GM23338 (cell line): ENCODE results near the gene CASR. TPM values are rescaled to one million over a fixed set of nuclear protein-coding genes. Genes with fewer than 3 reads are reported as not detected.

ENCODE experiments used
- ATAC-seq: fragments of 200-7000 bp; cut with Tn5 transposase; 3 replicates; pipeline ENCODE4 v1.9.1; 2020
- DNase-seq: peaks from one replicate; pipeline ENCODE4 v3.0.0-alpha.2; 2015; ENCODE audit warnings: low spot score
- H2AFZ ChIP-seq: fragments of 200-600 bp; sonication (generic); 2 replicates; pipeline ENCODE4 v1.8.0; 2016; ENCODE audit warnings: antibody characterized with exemption, mild to moderate bottlenecking, moderate library complexity
- H3F3A ChIP-seq: fragments of 200-600 bp; sonication (generic); replicated peaks from 2 replicates; pipeline ENCODE4 v1.8.0; 2017; ENCODE audit warnings: antibody characterized with exemption, mixed run types, low read depth
- H3K27ac ChIP-seq: fragments of 200-600 bp; sonication (generic); 2 replicates; pipeline ENCODE4 v1.6.1; 2016; ENCODE audit warnings: low read depth
- H3K27me3 ChIP-seq: fragments of 200-600 bp; sonication (generic); 2 replicates; pipeline ENCODE4 v1.8.0; 2016; ENCODE audit warnings: mild to moderate bottlenecking, mixed run types, moderate library complexity; ENCODE audit not compliant: insufficient read depth
- H3K36me3 ChIP-seq: fragments of 200-600 bp; sonication (generic); 2 replicates; pipeline ENCODE4 v1.8.0; 2016; ENCODE audit warnings: mild to moderate bottlenecking; ENCODE audit not compliant: insufficient read depth
- H3K4me1 ChIP-seq: fragments of 200-600 bp; sonication (generic); 2 replicates; pipeline ENCODE4 v1.8.0; 2016; ENCODE audit warnings: mild to moderate bottlenecking, moderate library complexity; ENCODE audit not compliant: insufficient read depth
- H3K4me2 ChIP-seq: fragments of 200-600 bp; sonication (generic); 2 replicates; pipeline ENCODE4 v1.7.1; 2017; ENCODE audit warnings: mixed run types
- H3K4me3 ChIP-seq: fragments of 200-600 bp; sonication (generic); 2 replicates; pipeline ENCODE4 v1.6.1; 2016; ENCODE audit warnings: mixed run types
- H3K79me2 ChIP-seq: fragments of 200-600 bp; sonication (generic); replicated peaks from 2 replicates; pipeline ENCODE4 v1.8.0; 2017; ENCODE audit warnings: mild to moderate bottlenecking; ENCODE audit not compliant: insufficient read depth
- H3K9me2 ChIP-seq: fragments of 200-600 bp; sonication (generic); 2 replicates; pipeline ENCODE4 v1.8.0; 2017; ENCODE audit not compliant: insufficient read depth
- H4K20me1 ChIP-seq: fragments of 200-600 bp; sonication (generic); replicated peaks from 2 replicates; pipeline ENCODE4 v1.8.0; 2017; ENCODE audit warnings: mild to moderate bottlenecking; ENCODE audit not compliant: insufficient read depth
- H3K27ac Mint-ChIP-seq: 2 replicates; pipeline ENCODE4 v1.8.0; 2020; ENCODE audit warnings: inconsistent platforms, mild to moderate bottlenecking, moderate library complexity, mixed read lengths
- H3K27me3 Mint-ChIP-seq: 3 replicates; pipeline ENCODE4 v1.8.0; 2022; ENCODE audit warnings: low read depth, mild to moderate bottlenecking, moderate library complexity, mixed read lengths, inconsistent platforms; ENCODE audit not compliant: insufficient read depth, poor library complexity
- H3K36me3 Mint-ChIP-seq: 3 replicates; pipeline ENCODE4 v1.8.0; 2021; ENCODE audit warnings: low read depth, mild to moderate bottlenecking, inconsistent platforms, moderate library complexity, mixed read lengths
- H3K4me1 Mint-ChIP-seq: 3 replicates; pipeline ENCODE4 v1.8.0; 2020; ENCODE audit warnings: mild to moderate bottlenecking, inconsistent platforms, mixed read lengths
- H3K4me3 Mint-ChIP-seq: 3 replicates; pipeline ENCODE4 v1.8.0; 2021; ENCODE audit warnings: moderate library complexity, mild to moderate bottlenecking, inconsistent platforms, mixed read lengths
- H3K9me3 Mint-ChIP-seq: 3 replicates; pipeline ENCODE4 v1.8.0; 2020; ENCODE audit warnings: moderate library complexity, mild to moderate bottlenecking, inconsistent platforms, mixed read lengths
- CREB1 ChIP-seq: fragments of 250-450 bp; sonication (Bioruptor Pico); IDR thresholded peaks from 2 replicates; pipeline ENCODE4 v1.5.0; 2020; ENCODE audit warnings: low read depth, mild to moderate bottlenecking, moderate library complexity
- ETS1 ChIP-seq: IDR thresholded peaks from 2 replicates; pipeline ENCODE4 v1.6.1; 2016; ENCODE audit warnings: antibody characterized with exemption
- EZH2 ChIP-seq: fragments of 200-600 bp; sonication (generic); IDR thresholded peaks from one replicate; pipeline ENCODE4 v1.8.0; 2017; ENCODE audit warnings: antibody characterized with exemption, mild to moderate bottlenecking, low read depth; ENCODE audit not compliant: unreplicated experiment
- EZH2phosphoT487 ChIP-seq: fragments of 200-600 bp; sonication (generic); IDR thresholded peaks from one replicate; pipeline ENCODE4 v1.8.1; 2018; ENCODE audit warnings: antibody characterized with exemption; ENCODE audit not compliant: unreplicated experiment
- NANOG ChIP-seq: IDR thresholded peaks from 2 replicates; pipeline ENCODE4 v1.6.1; 2016; ENCODE audit warnings: antibody characterized with exemption, borderline replicate concordance
- POLR2AphosphoS5 ChIP-seq: IDR thresholded peaks from 2 replicates; pipeline ENCODE4 v1.6.1; 2016; ENCODE audit warnings: antibody characterized with exemption, low read depth
- REST ChIP-seq: IDR thresholded peaks from one replicate; pipeline ENCODE4 v1.6.1; 2018; ENCODE audit warnings: antibody characterized with exemption; ENCODE audit not compliant: unreplicated experiment
- STAT1 ChIP-seq: IDR thresholded peaks from one replicate; pipeline ENCODE4 v1.6.1; 2016; ENCODE audit warnings: antibody characterized with exemption; ENCODE audit not compliant: unreplicated experiment
- ZNF331 ChIP-seq: fragments of 250-450 bp; sonication (Bioruptor Pico); IDR thresholded peaks from 2 replicates; pipeline ENCODE4 v1.5.0; 2020; ENCODE audit warnings: low read depth, mild to moderate bottlenecking, moderate library complexity
- ZNF462 ChIP-seq: fragments of 250-450 bp; sonication (Bioruptor Pico); IDR thresholded peaks from 2 replicates; pipeline ENCODE4 v1.5.0; 2020; ENCODE audit warnings: mild to moderate bottlenecking, moderate library complexity
- polyA plus RNA-seq: library from polyadenylated mRNA; unstranded; fragments of >200 nt; fragmentation: Nextera tagmentation; extraction: Ambion mirVana; gene quantifications from 2 replicates; pipeline ENCODE4 v1.2.1, GENCODE V29; 2016
- total RNA-seq: library from RNA; depleted of rRNA; stranded (reverse); fragments of >200 nt; shearing (Covaris generic); gene quantifications from 2 replicates; pipeline ENCODE4 v1.2.3, GENCODE V29; 2014

Gene CASR
- total and polyA plus RNA-seq, 2 experiments from 2014 or later, result 0.08 to 0.56 TPM

GRCh38 chr3:122273498-122273897 lies 90.0 kb downstream of the CASR start:
- Histone ChIP-seq H2AFZ (no peak overlapping the region), H3K36me3 (no peaks in the 10 kb centered on the region), H3K4me1 (no peaks in the 10 kb centered on the region), H3K9me2 (no peaks in the 10 kb centered on the region), H3K79me2 (no peaks in the 10 kb centered on the region), H3K27me3 (no peaks in the 10 kb centered on the region), H4K20me1 (no peaks in the 10 kb centered on the region), H3K27ac (no peak overlapping the region), H3F3A (no peaks in the 10 kb centered on the region), H3K4me2 (no peak overlapping the region), H3K4me3 (no peak overlapping the region)
- Mint-ChIP-seq H3K36me3 (no peaks in the 10 kb centered on the region), H3K9me3 (peaks cover 4% of the 10 kb centered on the region; the same call in 1 of the 3 replicates), H3K27me3 (peaks cover 3% of the 10 kb centered on the region), H3K4me1 (no peaks in the 10 kb centered on the region), H3K27ac (no peak overlapping the region), H3K4me3 (no peak overlapping the region)
- DNase-seq (no peak), ATAC-seq (no peak)
- no peak for TF ChIP-seq NANOG
- TF ChIP-seq REST, result no peak
- no peak for TF ChIP-seq ETS1
- TF ChIP-seq EZH2, result no peak
- no peak for TF ChIP-seq CREB1
- TF ChIP-seq ZNF331 (CRISPR knock-in tag), result no peak
- no peak for TF ChIP-seq EZH2phosphoT487
- no peak for TF ChIP-seq STAT1
- no peak for TF ChIP-seq ZNF462 (CRISPR knock-in tag)
- TF ChIP-seq POLR2AphosphoS5, result no peak
